GM20000 (cell line): ENCODE data around the gene TMEM151B.
"Not testable (repeated sequence)": the region's sequence is repeated elsewhere in the genome, so short reads cannot be mapped to it uniquely, and the experiment has no call there.

Source experiments
- DNase-seq: peaks from one replicate; pipeline ENCODE4 v3.0.0; 2012; ENCODE audit warnings: low spot score
- TF ChIP-seq, protein P1 (sequence below): IDR thresholded peaks from 2 replicates; pipeline ENCODE4 v1.5.1; 2012; ENCODE audit warnings: mild to moderate bottlenecking, control low read depth; ENCODE audit errors: extremely low read depth, missing control alignments

Gene TMEM151B

DNA sequence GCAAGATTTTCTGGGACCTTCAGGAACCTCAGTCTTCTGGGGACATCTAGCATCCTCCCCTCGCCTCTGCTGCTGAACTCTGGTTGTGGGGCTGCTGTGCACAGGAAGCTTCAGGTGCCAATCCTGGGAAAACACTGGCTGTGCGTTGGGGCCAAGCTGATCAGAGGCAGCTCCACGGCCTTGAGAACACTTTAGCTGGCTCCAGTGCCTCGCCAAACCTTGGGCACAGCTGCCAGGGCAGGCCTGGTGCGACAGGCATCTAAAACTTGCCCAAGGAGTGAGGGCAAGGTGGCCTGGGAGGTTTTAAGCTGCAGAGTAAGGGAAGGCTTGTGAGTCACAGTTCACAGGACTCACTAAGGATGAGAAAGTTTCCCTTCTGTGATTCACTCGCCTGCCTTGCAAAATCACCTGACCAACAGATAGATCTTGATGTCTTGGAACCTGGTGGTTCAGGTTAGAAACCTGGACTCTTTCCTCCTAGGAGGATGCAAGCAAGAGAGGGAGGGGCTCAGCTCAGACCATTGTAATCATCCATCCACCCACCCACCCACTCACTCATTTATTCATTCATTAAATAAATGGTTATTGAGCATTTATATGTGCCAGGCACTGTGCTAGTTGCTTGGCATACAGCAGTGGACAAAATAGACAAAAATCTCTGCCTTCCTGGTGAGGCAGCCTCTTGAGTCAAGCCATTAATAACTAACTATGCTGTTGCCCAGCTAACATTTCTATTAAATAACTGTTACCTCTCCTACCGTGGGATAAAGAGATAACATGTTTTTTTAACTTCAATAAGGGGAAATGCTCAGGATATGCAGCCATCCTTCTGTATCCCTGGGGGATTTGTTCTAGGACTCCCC, 69.7 kb downstream of the TMEM151B start:
- TF ChIP-seq, protein P1, sequence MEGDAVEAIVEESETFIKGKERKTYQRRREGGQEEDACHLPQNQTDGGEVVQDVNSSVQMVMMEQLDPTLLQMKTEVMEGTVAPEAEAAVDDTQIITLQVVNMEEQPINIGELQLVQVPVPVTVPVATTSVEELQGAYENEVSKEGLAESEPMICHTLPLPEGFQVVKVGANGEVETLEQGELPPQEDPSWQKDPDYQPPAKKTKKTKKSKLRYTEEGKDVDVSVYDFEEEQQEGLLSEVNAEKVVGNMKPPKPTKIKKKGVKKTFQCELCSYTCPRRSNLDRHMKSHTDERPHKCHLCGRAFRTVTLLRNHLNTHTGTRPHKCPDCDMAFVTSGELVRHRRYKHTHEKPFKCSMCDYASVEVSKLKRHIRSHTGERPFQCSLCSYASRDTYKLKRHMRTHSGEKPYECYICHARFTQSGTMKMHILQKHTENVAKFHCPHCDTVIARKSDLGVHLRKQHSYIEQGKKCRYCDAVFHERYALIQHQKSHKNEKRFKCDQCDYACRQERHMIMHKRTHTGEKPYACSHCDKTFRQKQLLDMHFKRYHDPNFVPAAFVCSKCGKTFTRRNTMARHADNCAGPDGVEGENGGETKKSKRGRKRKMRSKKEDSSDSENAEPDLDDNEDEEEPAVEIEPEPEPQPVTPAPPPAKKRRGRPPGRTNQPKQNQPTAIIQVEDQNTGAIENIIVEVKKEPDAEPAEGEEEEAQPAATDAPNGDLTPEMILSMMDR = no peak

DNA sequence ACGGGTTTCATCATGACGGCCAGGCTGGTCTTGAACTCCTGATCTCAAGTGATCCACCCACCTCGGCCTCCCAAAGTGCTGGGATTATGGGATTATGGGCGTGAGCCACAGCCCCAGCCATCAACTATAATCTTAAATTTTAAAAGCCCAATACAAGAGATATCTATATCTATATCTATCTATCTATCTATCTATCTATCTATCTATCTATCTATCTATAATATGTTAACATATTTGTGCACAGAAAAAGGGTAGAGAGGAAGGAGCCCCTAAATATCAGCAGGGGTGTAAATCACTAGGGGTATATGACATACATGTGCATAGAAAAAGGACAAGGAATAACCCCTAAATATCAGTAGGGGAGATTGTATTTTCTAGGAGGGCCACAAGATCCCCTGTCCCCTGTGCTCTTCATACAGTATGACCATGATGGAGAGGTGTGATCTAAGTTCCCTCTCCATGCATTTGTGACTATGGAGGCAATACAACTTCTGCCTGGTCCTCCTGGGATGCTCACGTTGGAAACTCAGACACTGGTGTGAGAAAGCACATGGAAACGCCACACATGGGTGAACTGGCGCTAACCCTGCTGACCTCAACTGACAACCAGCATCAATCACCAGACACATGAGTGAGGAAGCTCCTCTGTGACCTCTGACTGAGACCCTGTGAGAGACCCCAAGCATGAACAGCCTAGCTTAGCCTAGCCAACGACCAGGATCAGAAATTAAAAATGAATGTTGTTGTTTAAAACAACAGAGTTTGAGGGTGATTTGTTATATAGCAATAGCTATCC, 71.0 kb downstream of the TMEM151B start:
- no peak for DNase-seq
- TF ChIP-seq, protein P1 = no peak

More for the DNA sequence above, 69.7 kb downstream of the TMEM151B start:
- DNase-seq = no peak

DNA sequence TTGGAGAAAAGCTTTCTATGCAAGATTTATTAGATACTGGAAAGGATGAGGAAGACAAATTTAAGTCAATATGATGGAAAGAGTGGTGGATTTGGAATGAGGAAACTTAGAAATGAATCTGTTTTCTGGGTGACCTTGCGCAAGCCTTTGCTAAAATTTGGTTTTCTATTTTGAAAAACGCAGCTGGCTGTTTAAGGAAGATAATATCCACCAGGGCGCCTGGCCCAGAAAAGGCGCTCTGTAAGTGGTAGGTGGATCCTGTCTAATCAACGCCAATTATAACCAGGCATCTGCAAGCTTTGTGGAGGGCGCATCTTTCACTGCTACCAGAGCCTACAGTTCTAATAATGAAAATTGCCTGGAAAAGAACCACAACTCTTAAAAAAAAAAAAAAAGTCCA, 71.8 kb downstream of the TMEM151B start:
- no peak for DNase-seq
- TF ChIP-seq, protein P1 = no peak

DNA sequence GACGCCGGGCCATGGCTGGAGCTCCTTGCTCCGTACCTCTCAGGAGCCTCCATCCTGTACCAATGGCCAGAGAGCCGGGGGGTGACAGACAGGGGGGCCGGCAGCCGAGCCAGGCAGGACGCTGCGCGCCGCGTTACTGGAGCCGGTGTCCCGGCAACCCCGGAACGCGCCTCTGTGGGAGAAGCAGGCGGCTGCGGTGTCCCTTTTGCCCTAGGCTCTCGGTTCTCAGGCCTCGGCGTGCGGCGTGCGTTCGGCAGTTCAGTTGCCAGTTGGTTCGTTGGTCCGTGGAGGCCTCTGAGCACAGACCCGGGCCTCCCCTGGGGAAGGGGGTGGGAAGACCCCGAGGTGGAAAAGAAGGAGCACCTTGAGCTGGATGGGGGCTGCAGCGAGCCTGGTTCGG, 72.2 kb downstream of the TMEM151B start, which contains the start of gene SPATS1:
Gene SPATS1 (plus strand): TSS at position 162 of the 400 bp plus-strand sequence. CDS start 446 bp downstream, outside the sequence.
- no peak for DNase-seq
- TF ChIP-seq, protein P1 = no peak

DNA sequence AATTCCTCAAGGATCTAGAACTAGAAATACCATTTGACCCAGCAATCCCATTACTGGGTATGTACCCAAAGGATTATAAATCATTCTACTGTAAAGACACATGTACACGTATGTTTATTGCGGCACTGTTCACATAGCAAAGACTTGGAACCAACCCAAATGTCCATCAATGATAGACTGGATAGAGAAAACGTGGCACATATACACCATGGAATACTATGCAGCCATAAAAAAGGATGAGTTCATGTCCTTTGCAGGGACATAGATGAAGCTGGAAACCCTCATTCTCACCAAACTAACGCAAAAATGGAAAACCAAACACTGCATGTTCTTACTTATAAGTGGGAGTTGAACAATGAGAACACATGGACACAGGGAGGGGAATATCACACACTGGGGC, 76.6 kb downstream of the TMEM151B start:
- not testable (repeated sequence) for DNase-seq

DNA sequence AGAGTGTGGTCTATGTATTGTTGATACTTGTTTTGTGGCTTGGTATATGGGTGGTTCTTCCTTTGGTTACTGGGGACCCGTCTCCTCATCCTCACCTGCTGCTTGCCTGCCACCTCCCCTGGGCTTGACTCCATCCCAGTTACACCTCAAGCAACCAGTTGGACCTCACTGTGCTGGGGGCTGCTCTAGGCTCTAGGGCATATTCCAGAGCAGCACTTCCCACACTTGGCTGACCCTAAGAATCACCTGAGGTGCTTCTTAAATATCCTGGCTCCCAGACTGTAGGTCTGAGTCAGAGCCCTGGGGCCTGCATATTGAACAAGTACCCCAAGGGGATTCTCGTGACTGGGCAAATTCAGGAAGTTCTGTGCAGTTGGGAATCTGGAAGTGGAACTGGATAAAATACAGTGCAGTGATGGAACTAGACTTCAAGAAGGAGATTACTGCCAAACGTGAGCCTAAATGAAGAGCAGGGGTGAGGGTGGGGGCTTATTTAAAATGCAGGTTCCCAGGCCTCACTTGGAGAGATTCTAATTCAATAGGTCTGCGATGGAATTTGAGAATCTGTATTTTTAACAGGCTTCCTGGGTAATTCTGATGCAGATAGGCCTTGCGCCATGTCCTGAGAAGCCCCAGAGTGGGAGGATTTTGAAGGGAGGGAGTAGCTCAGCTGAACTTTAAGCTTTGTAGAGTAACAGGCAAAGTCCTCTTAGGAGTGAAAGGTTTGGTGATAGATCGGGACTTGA, 79.8 kb downstream of the TMEM151B start:
- no peak for DNase-seq
- TF ChIP-seq, protein P1 = no peak

DNA sequence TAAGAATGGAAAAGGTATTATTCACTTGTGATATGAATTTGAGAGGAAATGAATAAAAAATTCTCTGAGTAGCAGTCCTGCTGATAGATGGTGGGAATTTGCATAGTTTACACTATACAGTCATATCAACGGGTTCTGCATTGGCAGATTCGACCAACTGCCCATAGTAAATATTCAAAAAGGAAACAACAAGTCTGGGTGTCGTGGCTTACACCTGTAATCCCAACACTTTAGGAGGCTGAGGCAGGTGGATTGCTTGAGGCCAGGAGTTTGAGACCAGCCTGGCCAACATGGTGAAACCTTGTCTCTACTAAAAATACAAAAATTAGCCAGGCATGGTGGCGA, 80.4 kb downstream of the TMEM151B start:
- not testable (repeated sequence) for DNase-seq

DNA sequence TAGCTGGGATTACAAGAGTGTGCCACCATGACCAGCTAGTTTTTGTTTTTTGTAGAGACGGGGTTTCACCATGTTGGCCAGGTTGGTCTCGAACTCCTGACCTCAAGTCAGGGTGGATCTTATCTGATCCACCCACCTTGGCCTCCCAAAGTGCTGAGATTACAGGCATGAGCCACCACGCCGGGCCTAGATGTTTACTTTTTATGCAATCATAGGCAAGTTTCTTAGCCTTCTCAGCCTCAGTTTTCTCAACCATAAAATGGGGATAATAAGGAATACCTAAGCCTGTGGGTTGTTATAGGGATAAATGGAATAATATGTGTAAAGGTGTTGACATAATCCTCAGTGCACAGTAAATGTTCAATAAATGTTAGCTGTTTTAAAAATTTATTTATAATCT, 82.0 kb downstream of the TMEM151B start:
- TF ChIP-seq, protein P1 = no peak
- DNase-seq = no peak
